ENCODE measurements around the gene SORCS2.

SORCS2 gene

DNA sequence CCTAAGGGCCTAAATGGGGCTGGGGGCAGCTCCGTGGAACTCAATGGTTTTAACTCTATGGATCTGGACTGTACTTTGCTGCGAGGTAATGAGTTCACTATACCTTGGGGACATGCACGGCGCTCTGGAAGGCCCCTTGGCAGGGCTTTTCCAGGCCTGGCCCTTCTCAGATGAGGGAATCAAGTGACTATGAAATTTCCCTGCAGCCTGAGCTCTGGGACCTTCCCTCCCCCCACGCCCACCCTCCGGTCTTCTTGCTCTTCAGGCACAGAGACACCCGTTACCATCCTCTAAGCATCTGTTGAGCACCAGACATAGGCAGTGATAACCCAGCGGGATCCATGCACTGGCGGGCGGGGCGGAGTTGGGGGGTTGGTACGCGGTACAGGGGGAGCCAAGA lies 133.2 kb downstream of the SORCS2 start:
- Histone ChIP-seq H3K4me3 (ENCODE audit: low read depth, low read length) (no peak overlapping the region), H3K27me3 (ENCODE audit: control insufficient read depth, insufficient read depth, low read length) (no peaks in the 10 kb centered on the region), H3K9me3 (ENCODE audit: control insufficient read depth, insufficient read depth, low read length) (no peaks in the 10 kb centered on the region), H3K4me1 (ENCODE audit: control insufficient read depth, insufficient read depth, low read length) (no peaks in the 10 kb centered on the region), H3K36me3 (ENCODE audit: control insufficient read depth, insufficient read depth, low read length) (no peaks in the 10 kb centered on the region), H3K9ac (ENCODE audit: low read depth, low read length) (no peak overlapping the region)

DNA sequence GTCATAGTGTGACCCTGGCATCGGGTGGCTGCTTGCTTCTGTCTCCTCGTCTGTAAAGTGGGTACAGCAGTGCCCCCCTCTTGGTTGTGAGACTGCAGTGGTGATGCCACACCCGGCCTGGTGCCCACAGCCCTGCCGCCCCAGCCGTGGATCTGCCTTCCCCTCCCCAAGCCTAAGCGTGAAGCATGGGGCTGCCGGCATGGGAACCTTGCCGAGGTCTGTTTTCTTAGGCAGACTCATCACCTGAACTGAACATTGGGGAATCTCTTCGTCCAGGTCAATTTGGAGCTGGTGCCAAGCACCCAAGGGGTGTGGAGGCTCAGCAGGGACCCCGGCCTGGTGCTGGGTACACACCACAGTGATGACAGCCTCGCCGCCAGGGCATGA lies 134.0 kb downstream of the SORCS2 start:
- no peaks in the 10 kb centered on the region for H3K36me3 ChIP-seq (ENCODE audit: control insufficient read depth, insufficient read depth, low read length)
- H3K9ac ChIP-seq (ENCODE audit: low read depth, low read length), result no peak overlapping the region
- no peaks in the 10 kb centered on the region for H3K4me1 ChIP-seq (ENCODE audit: control insufficient read depth, insufficient read depth, low read length)
- no peak overlapping the region for H3K4me3 ChIP-seq (ENCODE audit: low read depth, low read length)
- no peaks in the 10 kb centered on the region for H3K27me3 ChIP-seq (ENCODE audit: control insufficient read depth, insufficient read depth, low read length)
- H3K9me3 ChIP-seq (ENCODE audit: control insufficient read depth, insufficient read depth, low read length), result no peaks in the 10 kb centered on the region

DNA sequence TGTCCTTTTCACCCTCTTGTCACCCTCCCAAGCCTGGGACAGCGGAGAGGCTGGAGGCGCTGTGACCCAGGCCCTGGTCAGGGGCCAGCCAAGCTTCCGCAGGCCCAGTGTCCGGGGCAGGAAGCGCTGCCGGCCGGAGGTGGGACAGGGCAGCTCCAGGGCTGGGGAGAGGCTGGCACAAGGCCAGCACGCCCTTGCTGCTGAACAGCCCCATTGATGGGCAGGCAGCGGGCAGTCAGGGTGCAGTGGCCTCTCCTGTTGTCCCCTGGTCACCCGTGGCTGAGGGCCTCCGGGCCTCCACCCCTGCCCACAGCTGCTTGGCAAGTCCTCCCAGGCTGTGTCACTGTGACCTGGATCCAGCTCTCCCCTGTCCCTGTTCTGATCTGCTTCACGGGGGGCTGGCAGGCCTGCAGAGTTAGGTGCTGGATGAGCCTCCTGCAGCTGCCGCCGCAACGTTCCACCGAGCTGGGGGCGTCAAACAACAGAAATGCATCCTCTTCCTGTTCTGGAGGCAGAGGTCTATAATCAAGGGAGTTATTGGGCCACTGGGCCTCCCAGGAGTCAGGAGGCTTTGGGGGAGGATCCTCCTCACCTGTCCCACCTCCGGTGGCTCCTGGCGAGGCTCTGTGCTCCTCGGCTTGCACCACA lies 134.5 kb downstream of the SORCS2 start:
- no peaks in the 10 kb centered on the region for H3K4me1 ChIP-seq (ENCODE audit: control insufficient read depth, insufficient read depth, low read length)
- H3K9ac ChIP-seq (ENCODE audit: low read depth, low read length), result no peak overlapping the region
- H3K9me3 ChIP-seq (ENCODE audit: control insufficient read depth, insufficient read depth, low read length), result no peaks in the 10 kb centered on the region
- no peaks in the 10 kb centered on the region for H3K27me3 ChIP-seq (ENCODE audit: control insufficient read depth, insufficient read depth, low read length)
- no peak overlapping the region for H3K4me3 ChIP-seq (ENCODE audit: low read depth, low read length)
- H3K36me3 ChIP-seq (ENCODE audit: control insufficient read depth, insufficient read depth, low read length), result no peaks in the 10 kb centered on the region

DNA sequence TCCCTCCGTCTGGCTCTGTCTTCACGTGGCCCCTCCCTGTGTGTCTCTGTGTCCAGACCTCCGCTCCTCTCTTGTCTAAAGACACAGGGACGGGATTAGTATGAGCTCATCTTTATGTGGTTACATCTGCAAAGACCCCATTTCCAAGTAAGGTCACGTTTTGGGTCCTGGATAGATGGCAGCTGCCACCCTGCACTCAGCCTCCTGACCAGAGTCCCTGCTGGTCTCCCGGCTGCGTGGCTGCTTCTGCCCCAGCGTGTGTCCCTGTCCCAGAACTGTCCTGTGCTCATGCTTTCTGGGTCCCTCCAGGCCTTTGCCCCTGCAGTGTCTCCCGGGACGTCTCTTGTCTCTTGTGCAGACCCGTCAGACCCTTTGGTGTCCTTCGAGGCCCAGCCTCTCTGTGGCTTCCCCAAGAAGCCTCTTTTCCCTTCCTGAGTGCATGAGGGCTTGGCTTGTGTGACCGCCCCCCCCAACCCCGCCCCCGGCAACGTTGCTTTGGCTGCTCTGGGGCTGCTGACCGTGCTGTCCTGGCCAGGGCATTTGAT lies 135.1 kb downstream of the SORCS2 start:
- Histone ChIP-seq H3K9me3 (ENCODE audit: control insufficient read depth, insufficient read depth, low read length) (no peaks in the 10 kb centered on the region), H3K4me1 (ENCODE audit: control insufficient read depth, insufficient read depth, low read length) (no peaks in the 10 kb centered on the region), H3K4me3 (ENCODE audit: low read depth, low read length) (no peak overlapping the region), H3K36me3 (ENCODE audit: control insufficient read depth, insufficient read depth, low read length) (no peaks in the 10 kb centered on the region), H3K27me3 (ENCODE audit: control insufficient read depth, insufficient read depth, low read length) (no peaks in the 10 kb centered on the region), H3K9ac (ENCODE audit: low read depth, low read length) (no peak overlapping the region)

GRCh38 chr4:7328162-7328912 lies 136.0 kb downstream of the SORCS2 start:
- no peaks in the 10 kb centered on the region for H3K4me1 ChIP-seq (ENCODE audit: control insufficient read depth, insufficient read depth, low read length)
- no peaks in the 10 kb centered on the region for H3K36me3 ChIP-seq (ENCODE audit: control insufficient read depth, insufficient read depth, low read length)
- no peaks in the 10 kb centered on the region for H3K9me3 ChIP-seq (ENCODE audit: control insufficient read depth, insufficient read depth, low read length)
- no peaks in the 10 kb centered on the region for H3K27me3 ChIP-seq (ENCODE audit: control insufficient read depth, insufficient read depth, low read length)
- H3K4me3 ChIP-seq (ENCODE audit: low read depth, low read length), result no peak overlapping the region
- H3K9ac ChIP-seq (ENCODE audit: low read depth, low read length), result no peak overlapping the region

DNA sequence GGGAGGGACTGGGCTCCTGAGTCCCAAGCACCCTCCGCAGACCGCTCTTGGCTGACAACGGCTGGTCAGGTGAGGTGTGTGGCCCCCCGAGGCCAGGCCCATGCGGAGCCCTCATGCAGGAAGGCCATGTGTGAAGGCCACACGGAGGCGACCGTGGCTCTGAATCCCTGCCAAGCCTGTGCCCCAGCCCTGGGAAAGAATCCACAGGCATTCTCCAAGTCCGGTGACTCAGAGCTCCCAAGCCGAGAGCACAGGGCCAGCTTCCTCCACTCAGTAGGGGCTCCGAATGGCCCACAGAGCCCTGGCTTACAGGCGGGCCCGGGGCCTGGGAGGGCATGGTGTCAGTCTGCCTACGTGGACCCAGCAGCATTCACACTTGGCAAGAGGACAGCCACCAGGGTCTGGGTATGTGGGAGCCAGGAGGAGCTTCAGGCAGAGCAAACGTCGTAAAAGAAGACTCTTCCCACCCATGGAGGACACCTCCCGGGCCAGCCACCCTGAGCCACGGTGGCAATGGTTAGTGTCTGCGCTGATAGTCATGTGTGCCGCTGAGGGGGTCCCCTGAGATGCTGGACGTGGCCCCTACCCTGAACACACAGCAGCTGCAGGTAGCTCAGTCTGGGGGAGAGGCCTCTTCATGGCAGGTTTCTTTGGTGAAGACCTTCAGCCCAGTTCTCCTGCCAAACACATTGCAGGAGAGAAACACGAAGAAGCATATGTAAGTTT lies 136.7 kb downstream of the SORCS2 start:
- H3K4me1 ChIP-seq (ENCODE audit: control insufficient read depth, insufficient read depth, low read length), result no peaks in the 10 kb centered on the region
- no peaks in the 10 kb centered on the region for H3K27me3 ChIP-seq (ENCODE audit: control insufficient read depth, insufficient read depth, low read length)
- no peaks in the 10 kb centered on the region for H3K36me3 ChIP-seq (ENCODE audit: control insufficient read depth, insufficient read depth, low read length)
- H3K9ac ChIP-seq (ENCODE audit: low read depth, low read length), result no peak overlapping the region
- no peaks in the 10 kb centered on the region for H3K9me3 ChIP-seq (ENCODE audit: control insufficient read depth, insufficient read depth, low read length)
- H3K4me3 ChIP-seq (ENCODE audit: low read depth, low read length), result no peak overlapping the region

- Histone ChIP-seq H3K36me3 (ENCODE audit: control insufficient read depth, insufficient read depth, low read length) (no peaks in the 10 kb centered on the region), H3K4me1 (ENCODE audit: control insufficient read depth, insufficient read depth, low read length) (no peaks in the 10 kb centered on the region), H3K27me3 (ENCODE audit: control insufficient read depth, insufficient read depth, low read length) (no peaks in the 10 kb centered on the region), H3K9me3 (ENCODE audit: control insufficient read depth, insufficient read depth, low read length) (no peaks in the 10 kb centered on the region), H3K4me3 (ENCODE audit: low read depth, low read length) (no peak overlapping the region), H3K9ac (ENCODE audit: low read depth, low read length) (no peak overlapping the region)
Observed at GRCh38 chr4:7330031-7330596, 137.8 kb downstream of the SORCS2 start.

DNA sequence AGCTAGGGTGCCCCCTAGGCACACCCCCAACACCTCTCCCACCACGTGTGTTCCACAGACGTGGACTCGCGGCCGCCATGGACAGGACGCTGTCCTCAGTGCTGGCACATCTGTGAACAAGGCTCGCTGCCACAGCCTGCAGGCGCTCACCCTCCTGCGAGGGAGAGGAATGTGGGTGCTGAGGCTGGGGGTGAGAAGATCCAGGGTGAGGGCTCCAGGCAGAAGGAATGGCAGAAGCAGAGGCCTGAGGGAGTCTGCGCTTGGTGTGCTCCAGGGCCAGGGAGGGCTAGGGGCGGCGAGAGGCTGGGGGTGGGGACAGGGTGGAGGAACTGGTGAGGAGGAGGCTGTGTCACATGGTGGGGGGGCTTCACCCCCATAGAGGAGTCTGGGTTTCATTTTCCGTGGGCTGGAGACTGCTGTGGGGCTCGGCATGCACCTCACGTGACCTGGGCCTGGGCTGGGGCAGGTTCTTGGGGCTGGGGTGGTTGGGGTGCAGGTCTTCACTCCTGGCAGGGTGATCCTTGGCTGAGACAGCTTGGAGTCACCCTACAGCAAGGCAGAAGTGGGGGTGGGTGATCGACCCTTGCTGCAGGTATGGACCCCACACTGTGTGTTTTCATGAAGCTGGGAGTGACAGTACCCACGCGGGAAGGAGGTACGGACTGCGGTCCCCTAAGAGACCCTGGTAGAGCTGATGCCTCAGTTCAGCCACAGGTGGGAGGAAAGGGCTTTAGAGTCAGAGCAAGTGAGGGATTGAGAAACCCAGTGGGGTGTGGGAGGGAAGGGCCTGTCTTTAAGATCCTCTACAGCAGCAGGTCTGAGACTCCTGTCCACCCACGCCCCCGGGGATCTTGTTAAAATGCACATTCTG lies 138.7 kb downstream of the SORCS2 start:
- no peaks in the 10 kb centered on the region for H3K4me1 ChIP-seq (ENCODE audit: control insufficient read depth, insufficient read depth, low read length)
- no peaks in the 10 kb centered on the region for H3K27me3 ChIP-seq (ENCODE audit: control insufficient read depth, insufficient read depth, low read length)
- H3K9ac ChIP-seq (ENCODE audit: low read depth, low read length), result no peak overlapping the region
- H3K36me3 ChIP-seq (ENCODE audit: control insufficient read depth, insufficient read depth, low read length), result no peaks in the 10 kb centered on the region
- H3K9me3 ChIP-seq (ENCODE audit: control insufficient read depth, insufficient read depth, low read length), result no peaks in the 10 kb centered on the region
- no peak overlapping the region for H3K4me3 ChIP-seq (ENCODE audit: low read depth, low read length)

GRCh38 chr4:7331682-7332000 lies 139.3 kb downstream of the SORCS2 start:
- Histone ChIP-seq H3K9me3 (ENCODE audit: control insufficient read depth, insufficient read depth, low read length) (no peaks in the 10 kb centered on the region), H3K27me3 (ENCODE audit: control insufficient read depth, insufficient read depth, low read length) (no peaks in the 10 kb centered on the region), H3K4me3 (ENCODE audit: low read depth, low read length) (no peak overlapping the region), H3K36me3 (ENCODE audit: control insufficient read depth, insufficient read depth, low read length) (no peaks in the 10 kb centered on the region), H3K4me1 (ENCODE audit: control insufficient read depth, insufficient read depth, low read length) (no peaks in the 10 kb centered on the region), H3K9ac (ENCODE audit: low read depth, low read length) (no peak overlapping the region)

GRCh38 chr4:7332216-7333023 lies 140.1 kb downstream of the SORCS2 start:
- Histone ChIP-seq H3K27me3 (ENCODE audit: control insufficient read depth, insufficient read depth, low read length) (no peaks in the 10 kb centered on the region), H3K4me3 (ENCODE audit: low read depth, low read length) (no peak overlapping the region), H3K4me1 (ENCODE audit: control insufficient read depth, insufficient read depth, low read length) (no peaks in the 10 kb centered on the region), H3K9ac (ENCODE audit: low read depth, low read length) (no peak overlapping the region), H3K36me3 (ENCODE audit: control insufficient read depth, insufficient read depth, low read length) (no peaks in the 10 kb centered on the region), H3K9me3 (ENCODE audit: control insufficient read depth, insufficient read depth, low read length) (no peaks in the 10 kb centered on the region)

Data from iPS-15b (cell line).